ENCODE results near the gene COL19A1. TPM values are rescaled to one million over a fixed set of nuclear protein-coding genes. Genes with fewer than 3 reads are reported as not detected.
"Not testable (repeated sequence)": the region's sequence is repeated elsewhere in the genome, so short reads cannot be mapped to it uniquely, and the experiment has no call there.

COL19A1 gene
- total and polyA plus RNA-seq, 2 experiments from 2014 or later = not detected

DNA sequence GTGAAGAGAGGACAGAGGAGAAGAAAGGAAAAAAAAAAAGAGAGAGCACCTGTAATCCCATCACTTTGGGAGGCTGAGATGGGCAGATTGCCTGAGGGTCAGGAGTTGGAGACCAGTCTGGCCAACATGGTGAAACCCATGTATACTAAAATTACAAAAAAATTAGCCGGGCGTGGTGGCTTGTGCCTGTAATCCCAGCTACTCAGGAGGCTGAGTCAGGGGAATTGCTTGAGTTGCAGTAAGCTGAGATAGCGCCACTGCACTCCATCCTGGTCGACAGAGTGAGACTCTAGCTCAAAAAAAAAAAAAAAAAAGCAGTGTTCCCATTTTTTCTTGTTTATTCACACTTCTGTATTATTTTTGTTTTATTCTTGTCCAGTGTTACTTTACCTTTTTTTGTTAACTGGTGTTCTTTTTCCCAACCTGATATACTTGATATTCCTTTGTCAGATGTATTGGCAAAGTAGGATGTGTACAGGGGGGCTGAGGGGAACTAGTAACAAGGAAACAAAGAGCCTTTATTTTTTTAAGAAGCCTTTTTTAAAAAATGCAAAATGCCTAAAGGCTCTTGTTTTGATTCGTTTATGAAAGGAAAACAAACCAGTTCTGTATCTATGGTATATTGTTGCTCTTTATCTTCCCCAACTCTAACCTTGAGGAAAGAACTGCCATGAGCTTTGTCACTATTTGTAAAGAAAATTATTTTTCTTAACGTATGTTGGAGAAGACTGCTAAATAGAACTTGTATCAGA is 22.3 kb downstream of the COL19A1 start:
- Mint-ChIP-seq H3K27me3 (ENCODE audit: insufficient read depth, low read depth, poor library complexity) (no peaks in the 10 kb centered on the region), H3K36me3 (ENCODE audit: low read depth) (no peaks in the 10 kb centered on the region; the same call in 1 of the 3 replicates), H3K4me1 (no peaks in the 10 kb centered on the region), H3K4me3 (no peak overlapping the region), H3K27ac (no peak overlapping the region), H3K9me3 (peaks cover 13% of the 10 kb centered on the region)
- Histone ChIP-seq H3K4me2 (no peak overlapping the region), H3F3A (replicated peaks; ENCODE audit: low read depth) (no peaks in the 10 kb centered on the region), H3K9me2 (ENCODE audit: insufficient read depth) (0 out of 2 replicates have a peak, but pooled peaks cover 4% of the 10 kb centered on the region), H3K4me1 (ENCODE audit: insufficient read depth) (no peaks in the 10 kb centered on the region), H3K36me3 (ENCODE audit: insufficient read depth) (no peaks in the 10 kb centered on the region), H3K79me2 (replicated peaks; ENCODE audit: insufficient read depth) (no peaks in the 10 kb centered on the region), H3K27me3 (ENCODE audit: insufficient read depth) (no peaks in the 10 kb centered on the region), H4K20me1 (replicated peaks; ENCODE audit: insufficient read depth) (no peaks in the 10 kb centered on the region), H2AFZ (no peak overlapping the region), H3K27ac (ENCODE audit: low read depth) (no peak overlapping the region), H3K4me3 (no peak overlapping the region)
- DNase-seq (ENCODE audit: low spot score) (no peak), ATAC-seq (no peak)
- TF ChIP-seq POLR2AphosphoS5 (IDR thresholded peaks at IDR 0.05; ENCODE audit: low read depth) = no peak
- TF ChIP-seq, protein P1, sequence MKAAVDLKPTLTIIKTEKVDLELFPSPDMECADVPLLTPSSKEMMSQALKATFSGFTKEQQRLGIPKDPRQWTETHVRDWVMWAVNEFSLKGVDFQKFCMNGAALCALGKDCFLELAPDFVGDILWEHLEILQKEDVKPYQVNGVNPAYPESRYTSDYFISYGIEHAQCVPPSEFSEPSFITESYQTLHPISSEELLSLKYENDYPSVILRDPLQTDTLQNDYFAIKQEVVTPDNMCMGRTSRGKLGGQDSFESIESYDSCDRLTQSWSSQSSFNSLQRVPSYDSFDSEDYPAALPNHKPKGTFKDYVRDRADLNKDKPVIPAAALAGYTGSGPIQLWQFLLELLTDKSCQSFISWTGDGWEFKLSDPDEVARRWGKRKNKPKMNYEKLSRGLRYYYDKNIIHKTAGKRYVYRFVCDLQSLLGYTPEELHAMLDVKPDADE (IDR thresholded peaks at IDR 0.05) = no peak
- no peak for TF ChIP-seq CREB1 (CRISPR knock-in tag; IDR thresholded peaks at IDR 0.05; ENCODE audit: low read depth)
- no peak for TF ChIP-seq EZH2 (IDR thresholded peaks at IDR 0.05; ENCODE audit: low read depth, unreplicated experiment)
- TF ChIP-seq NANOG (IDR thresholded peaks at IDR 0.05; ENCODE audit: borderline replicate concordance) = no peak
- TF ChIP-seq, protein P2, sequence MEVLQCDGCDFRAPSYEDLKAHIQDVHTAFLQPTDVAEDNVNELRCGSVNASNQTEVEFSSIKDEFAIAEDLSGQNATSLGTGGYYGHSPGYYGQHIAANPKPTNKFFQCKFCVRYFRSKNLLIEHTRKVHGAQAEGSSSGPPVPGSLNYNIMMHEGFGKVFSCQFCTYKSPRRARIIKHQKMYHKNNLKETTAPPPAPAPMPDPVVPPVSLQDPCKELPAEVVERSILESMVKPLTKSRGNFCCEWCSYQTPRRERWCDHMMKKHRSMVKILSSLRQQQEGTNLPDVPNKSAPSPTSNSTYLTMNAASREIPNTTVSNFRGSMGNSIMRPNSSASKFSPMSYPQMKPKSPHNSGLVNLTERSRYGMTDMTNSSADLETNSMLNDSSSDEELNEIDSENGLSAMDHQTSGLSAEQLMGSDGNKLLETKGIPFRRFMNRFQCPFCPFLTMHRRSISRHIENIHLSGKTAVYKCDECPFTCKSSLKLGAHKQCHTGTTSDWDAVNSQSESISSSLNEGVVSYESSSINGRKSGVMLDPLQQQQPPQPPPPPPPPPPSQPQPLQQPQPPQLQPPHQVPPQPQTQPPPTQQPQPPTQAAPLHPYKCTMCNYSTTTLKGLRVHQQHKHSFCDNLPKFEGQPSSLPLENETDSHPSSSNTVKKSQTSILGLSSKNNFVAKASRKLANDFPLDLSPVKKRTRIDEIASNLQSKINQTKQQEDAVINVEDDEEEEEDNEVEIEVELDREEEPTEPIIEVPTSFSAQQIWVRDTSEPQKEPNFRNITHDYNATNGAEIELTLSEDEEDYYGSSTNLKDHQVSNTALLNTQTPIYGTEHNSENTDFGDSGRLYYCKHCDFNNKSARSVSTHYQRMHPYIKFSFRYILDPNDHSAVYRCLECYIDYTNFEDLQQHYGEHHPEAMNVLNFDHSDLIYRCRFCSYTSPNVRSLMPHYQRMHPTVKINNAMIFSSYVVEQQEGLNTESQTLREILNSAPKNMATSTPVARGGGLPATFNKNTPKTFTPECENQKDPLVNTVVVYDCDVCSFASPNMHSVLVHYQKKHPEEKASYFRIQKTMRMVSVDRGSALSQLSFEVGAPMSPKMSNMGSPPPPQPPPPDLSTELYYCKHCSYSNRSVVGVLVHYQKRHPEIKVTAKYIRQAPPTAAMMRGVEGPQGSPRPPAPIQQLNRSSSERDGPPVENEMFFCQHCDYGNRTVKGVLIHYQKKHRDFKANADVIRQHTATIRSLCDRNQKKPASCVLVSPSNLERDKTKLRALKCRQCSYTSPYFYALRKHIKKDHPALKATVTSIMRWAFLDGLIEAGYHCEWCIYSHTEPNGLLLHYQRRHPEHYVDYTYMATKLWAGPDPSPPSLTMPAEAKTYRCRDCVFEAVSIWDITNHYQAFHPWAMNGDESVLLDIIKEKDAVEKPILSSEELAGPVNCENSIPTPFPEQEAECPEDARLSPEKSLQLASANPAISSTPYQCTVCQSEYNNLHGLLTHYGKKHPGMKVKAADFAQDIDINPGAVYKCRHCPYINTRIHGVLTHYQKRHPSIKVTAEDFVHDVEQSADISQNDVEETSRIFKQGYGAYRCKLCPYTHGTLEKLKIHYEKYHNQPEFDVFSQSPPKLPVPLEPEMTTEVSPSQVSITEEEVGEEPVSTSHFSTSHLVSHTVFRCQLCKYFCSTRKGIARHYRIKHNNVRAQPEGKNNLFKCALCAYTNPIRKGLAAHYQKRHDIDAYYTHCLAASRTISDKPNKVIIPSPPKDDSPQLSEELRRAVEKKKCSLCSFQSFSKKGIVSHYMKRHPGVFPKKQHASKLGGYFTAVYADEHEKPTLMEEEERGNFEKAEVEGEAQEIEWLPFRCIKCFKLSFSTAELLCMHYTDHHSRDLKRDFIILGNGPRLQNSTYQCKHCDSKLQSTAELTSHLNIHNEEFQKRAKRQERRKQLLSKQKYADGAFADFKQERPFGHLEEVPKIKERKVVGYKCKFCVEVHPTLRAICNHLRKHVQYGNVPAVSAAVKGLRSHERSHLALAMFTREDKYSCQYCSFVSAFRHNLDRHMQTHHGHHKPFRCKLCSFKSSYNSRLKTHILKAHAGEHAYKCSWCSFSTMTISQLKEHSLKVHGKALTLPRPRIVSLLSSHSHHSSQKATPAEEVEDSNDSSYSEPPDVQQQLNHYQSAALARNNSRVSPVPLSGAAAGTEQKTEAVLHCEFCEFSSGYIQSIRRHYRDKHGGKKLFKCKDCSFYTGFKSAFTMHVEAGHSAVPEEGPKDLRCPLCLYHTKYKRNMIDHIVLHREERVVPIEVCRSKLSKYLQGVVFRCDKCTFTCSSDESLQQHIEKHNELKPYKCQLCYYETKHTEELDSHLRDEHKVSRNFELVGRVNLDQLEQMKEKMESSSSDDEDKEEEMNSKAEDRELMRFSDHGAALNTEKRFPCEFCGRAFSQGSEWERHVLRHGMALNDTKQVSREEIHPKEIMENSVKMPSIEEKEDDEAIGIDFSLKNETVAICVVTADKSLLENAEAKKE (CRISPR knock-in tag; IDR thresholded peaks at IDR 0.05) = no peak
- TF ChIP-seq ZNF331 (CRISPR knock-in tag; IDR thresholded peaks at IDR 0.05; ENCODE audit: low read depth) = no peak
- TF ChIP-seq ZNF114 (CRISPR knock-in tag; IDR thresholded peaks at IDR 0.05) = no peak
- TF ChIP-seq EZH2phosphoT487 (IDR thresholded peaks at IDR 0.05; ENCODE audit: unreplicated experiment) = no peak
- TF ChIP-seq, protein P3, sequence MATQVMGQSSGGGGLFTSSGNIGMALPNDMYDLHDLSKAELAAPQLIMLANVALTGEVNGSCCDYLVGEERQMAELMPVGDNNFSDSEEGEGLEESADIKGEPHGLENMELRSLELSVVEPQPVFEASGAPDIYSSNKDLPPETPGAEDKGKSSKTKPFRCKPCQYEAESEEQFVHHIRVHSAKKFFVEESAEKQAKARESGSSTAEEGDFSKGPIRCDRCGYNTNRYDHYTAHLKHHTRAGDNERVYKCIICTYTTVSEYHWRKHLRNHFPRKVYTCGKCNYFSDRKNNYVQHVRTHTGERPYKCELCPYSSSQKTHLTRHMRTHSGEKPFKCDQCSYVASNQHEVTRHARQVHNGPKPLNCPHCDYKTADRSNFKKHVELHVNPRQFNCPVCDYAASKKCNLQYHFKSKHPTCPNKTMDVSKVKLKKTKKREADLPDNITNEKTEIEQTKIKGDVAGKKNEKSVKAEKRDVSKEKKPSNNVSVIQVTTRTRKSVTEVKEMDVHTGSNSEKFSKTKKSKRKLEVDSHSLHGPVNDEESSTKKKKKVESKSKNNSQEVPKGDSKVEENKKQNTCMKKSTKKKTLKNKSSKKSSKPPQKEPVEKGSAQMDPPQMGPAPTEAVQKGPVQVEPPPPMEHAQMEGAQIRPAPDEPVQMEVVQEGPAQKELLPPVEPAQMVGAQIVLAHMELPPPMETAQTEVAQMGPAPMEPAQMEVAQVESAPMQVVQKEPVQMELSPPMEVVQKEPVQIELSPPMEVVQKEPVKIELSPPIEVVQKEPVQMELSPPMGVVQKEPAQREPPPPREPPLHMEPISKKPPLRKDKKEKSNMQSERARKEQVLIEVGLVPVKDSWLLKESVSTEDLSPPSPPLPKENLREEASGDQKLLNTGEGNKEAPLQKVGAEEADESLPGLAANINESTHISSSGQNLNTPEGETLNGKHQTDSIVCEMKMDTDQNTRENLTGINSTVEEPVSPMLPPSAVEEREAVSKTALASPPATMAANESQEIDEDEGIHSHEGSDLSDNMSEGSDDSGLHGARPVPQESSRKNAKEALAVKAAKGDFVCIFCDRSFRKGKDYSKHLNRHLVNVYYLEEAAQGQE (IDR thresholded peaks at IDR 0.05; ENCODE audit: unreplicated experiment) = no peak

DNA sequence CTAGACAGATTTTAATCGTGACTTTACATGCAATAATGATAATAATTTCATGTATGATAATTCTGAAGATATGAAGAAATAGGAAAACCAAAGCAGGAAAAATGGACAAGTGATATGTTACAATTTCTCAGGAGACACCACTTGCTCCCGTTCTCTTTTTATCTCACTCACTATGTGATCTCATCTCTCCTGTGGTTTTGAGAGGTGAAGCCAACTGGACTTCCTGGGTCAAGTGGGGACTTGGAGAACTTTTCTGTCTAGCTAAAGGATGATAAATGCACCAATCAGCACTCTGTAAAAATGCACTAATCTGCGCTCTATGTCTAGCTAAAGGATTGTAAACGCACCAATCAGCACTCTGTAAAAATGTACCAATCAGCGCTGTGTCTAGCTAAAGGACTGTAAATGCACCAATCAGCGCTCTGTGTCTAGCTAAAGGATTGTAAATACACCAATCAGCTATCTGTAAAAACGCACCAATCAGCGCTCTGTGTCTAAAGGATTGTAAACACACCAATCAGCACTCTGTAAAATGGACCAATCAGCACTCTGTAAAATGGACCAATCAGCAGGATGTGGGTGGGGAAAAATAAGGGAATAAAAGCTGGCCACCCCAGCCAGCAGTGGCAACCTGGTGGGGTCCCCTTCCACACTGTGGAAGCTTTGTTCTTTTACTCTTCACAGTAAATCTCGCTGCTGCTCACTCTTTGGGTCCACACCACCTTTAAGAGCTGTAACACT is 23.0 kb downstream of the COL19A1 start:
- H3K4me2 ChIP-seq; ATAC-seq; H3K4me3 Mint-ChIP-seq; H4K20me1 ChIP-seq (replicated peaks; ENCODE audit: insufficient read depth); H3K4me1 ChIP-seq (ENCODE audit: insufficient read depth); DNase-seq (ENCODE audit: low spot score); H3K27me3 Mint-ChIP-seq (ENCODE audit: insufficient read depth, low read depth, poor library complexity); H3K4me3 ChIP-seq; H3K27ac Mint-ChIP-seq; H3K36me3 ChIP-seq (ENCODE audit: insufficient read depth); H3K4me1 Mint-ChIP-seq; H3K27ac ChIP-seq (ENCODE audit: low read depth); H2AFZ ChIP-seq; H3F3A ChIP-seq (replicated peaks; ENCODE audit: low read depth); H3K79me2 ChIP-seq (replicated peaks; ENCODE audit: insufficient read depth); H3K36me3 Mint-ChIP-seq (ENCODE audit: low read depth); H3K9me2 ChIP-seq (ENCODE audit: insufficient read depth); H3K27me3 ChIP-seq (ENCODE audit: insufficient read depth): not testable (repeated sequence)
- H3K9me3 Mint-ChIP-seq = peaks cover 13% of the 10 kb centered on the region

All from GM23338 (cell line).